ENCODE measurements around the gene CD300C. TPM values are rescaled to one million over a fixed set of nuclear protein-coding genes. Genes with fewer than 3 reads are reported as not detected.

The CD300C gene
- total RNA-seq, 4 donors from 2014 or later = 0.18 to 0.76 (median 0.42) TPM; not detected in 1

- no peak for DNase-seq
- no peak for TF ChIP-seq CTCF (IDR thresholded peaks at IDR 0.05)
- TF ChIP-seq POLR2A (IDR thresholded peaks at IDR 0.05) = no peak
- H3K27ac ChIP-seq = peak overlapping the region in 2 of 4 donors; percentile 33 to 40
- no peaks in the 10 kb centered on the region for H3K4me1 ChIP-seq
- H3K27me3 ChIP-seq = peaks cover 0 to 24% (median 0%) of the 10 kb centered on the region in 4 donors
- intact Hi-C loops (cut with DNase I) = no loop called here
- 77 to 79% methylated on average over 9 to 14 of the region's 16 CpGs for WGBS, 2 donors
- no peaks in the 10 kb centered on the region for H3K9me3 ChIP-seq
- H3K36me3 ChIP-seq = no peaks in the 10 kb centered on the region
- peak overlapping the region in 2 of 4 donors; percentile 18 to 28 for H3K4me3 ChIP-seq
Observed at GRCh38 chr17:74544991-74545842, 698 bp downstream of the CD300C start.

- H3K4me3 ChIP-seq = no peak overlapping the region
Observed at GRCh38 chr17:74543891-74544760, 1.8 kb downstream of the CD300C start.

DNA sequence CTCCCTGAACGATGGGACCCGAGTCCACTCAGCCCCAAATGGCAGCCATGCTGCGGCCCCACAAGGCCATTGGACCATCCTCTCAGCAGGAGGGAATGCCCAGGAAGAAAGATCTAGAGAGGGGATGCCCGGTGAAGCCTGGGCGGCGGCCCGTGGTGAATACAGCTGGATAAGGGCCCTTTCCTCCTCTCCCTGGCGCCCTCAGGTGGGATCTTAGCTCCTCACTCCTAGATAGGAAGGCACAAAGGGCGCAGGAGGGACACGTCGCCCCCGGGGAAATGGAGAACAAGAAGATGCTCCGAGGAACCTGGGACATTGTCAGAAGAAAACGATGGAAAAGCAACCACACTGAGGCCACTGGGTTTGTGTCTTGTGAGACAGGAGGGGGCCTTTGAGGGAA is 2.5 kb downstream of the CD300C start:
- Histone ChIP-seq H3K36me3 (no peaks in the 10 kb centered on the region), H3K4me3 (no peak overlapping the region), H3K4me1 (no peaks in the 10 kb centered on the region), H3K27me3 (peaks cover 0 to 16% (median 0%) of the 10 kb centered on the region in 4 donors), H3K9me3 (no peaks in the 10 kb centered on the region), H3K27ac (no peak overlapping the region)
- WGBS, 2 donors = 70 to 71% methylated on average over 10 to 13 of the region's 14 CpGs
- no peak for DNase-seq
- TF ChIP-seq POLR2A (IDR thresholded peaks at IDR 0.05) (no peak), CTCF (IDR thresholded peaks at IDR 0.05) (no peak)
- intact Hi-C loops (cut with DNase I) = no loop called here

More at GRCh38 chr17:74543891-74544760, 1.8 kb downstream of the CD300C start:
- no peak overlapping the region for H3K27ac ChIP-seq
- no peaks in the 10 kb centered on the region for H3K9me3 ChIP-seq
- DNase-seq = no peak
- H3K27me3 ChIP-seq = peaks cover 0 to 18% (median 0%) of the 10 kb centered on the region in 4 donors
- no peak for TF ChIP-seq POLR2A (IDR thresholded peaks at IDR 0.05)
- no peak for TF ChIP-seq CTCF (IDR thresholded peaks at IDR 0.05)
- H3K4me1 ChIP-seq = no peaks in the 10 kb centered on the region
- no peaks in the 10 kb centered on the region for H3K36me3 ChIP-seq
- 69 to 75% methylated on average over 10 of the region's 18 CpGs for WGBS, 2 donors
- intact Hi-C loops (cut with DNase I) = no loop called here

DNA sequence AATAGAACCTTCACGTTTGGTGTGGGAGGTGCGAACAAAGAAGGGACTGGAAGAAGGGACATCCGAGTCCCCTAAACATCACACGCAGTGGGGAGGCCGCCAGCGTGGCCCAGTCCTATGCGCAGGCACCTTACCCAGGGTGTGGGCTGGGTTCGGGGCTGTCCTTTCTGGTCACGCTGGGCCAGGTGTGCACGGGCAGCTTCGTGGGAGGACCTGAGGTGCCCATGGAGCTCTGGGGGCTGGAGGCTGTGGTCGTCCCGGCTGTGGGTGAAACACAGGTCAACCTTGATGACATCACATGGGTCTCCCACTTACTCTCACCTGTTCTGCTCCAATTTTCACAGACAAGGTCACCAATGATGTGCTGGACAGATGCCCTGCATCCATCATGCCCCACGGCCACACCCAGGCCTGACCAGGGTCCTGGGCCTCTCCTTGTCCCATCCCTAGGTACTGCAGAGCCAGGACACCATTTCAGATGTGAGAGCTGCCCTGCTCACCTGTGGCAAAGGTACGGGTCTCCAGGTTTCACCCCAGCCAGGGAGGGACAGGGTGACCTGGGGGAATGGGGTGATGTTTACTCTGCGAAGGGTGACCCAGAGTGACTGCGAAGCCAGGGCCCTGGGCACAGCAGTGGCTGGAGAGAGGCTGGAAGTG is 3.1 kb downstream of the CD300C start:
- 77% methylated on average over 7 of the region's 17 CpGs; no CpG with 5 or more reads in 1 of the 2 donors for WGBS, 2 donors
- Histone ChIP-seq H3K4me1 (no peaks in the 10 kb centered on the region), H3K4me3 (no peak overlapping the region), H3K9me3 (no peaks in the 10 kb centered on the region), H3K27ac (no peak overlapping the region), H3K36me3 (no peaks in the 10 kb centered on the region), H3K27me3 (peaks cover 0 to 16% (median 0%) of the 10 kb centered on the region in 4 donors)
- intact Hi-C loops (cut with DNase I) = no loop called here
- TF ChIP-seq CTCF (IDR thresholded peaks at IDR 0.05) = no peak
- TF ChIP-seq POLR2A (IDR thresholded peaks at IDR 0.05) = no peak
- no peak for DNase-seq

Data from esophagus squamous epithelium (tissue), 5 donors.